Smooth muscle cell (in vitro differentiated cells): ENCODE data around the gene NFATC2. TPM values are rescaled to one million over a fixed set of nuclear protein-coding genes. Genes with fewer than 3 reads are reported as not detected.

Experiments
- DNase-seq: peaks from one replicate; lab custom pipeline; 2025; ENCODE audit not compliant: unreplicated experiment; lab: John Stamatoyannopoulos, UW
- H2AFZ ChIP-seq: fragments of 200-600 bp; sonication (generic); 2 replicates; pipeline ENCODE4 v1.6.0; 2016; ENCODE audit warnings: antibody characterized with exemption, low read depth, mild to moderate bottlenecking
- H3F3A ChIP-seq: fragments of 200-600 bp; sonication (generic); 2 replicates; pipeline ENCODE4 v1.6.0; 2017; ENCODE audit warnings: antibody characterized with exemption, low read depth
- H3K27ac ChIP-seq: fragments of 200-600 bp; sonication (generic); 2 replicates; pipeline ENCODE4 v1.5.1; 2016; ENCODE audit warnings: low read depth, mild to moderate bottlenecking
- H3K27me3 ChIP-seq: fragments of 200-600 bp; sonication (generic); 2 replicates; pipeline ENCODE4 v1.6.1; 2016; ENCODE audit warnings: low read depth, mild to moderate bottlenecking
- H3K36me3 ChIP-seq: fragments of 200-600 bp; sonication (generic); 2 replicates; pipeline ENCODE4 v1.5.1; 2016; ENCODE audit warnings: low read depth
- H3K4me1 ChIP-seq: fragments of 200-600 bp; sonication (generic); 2 replicates; pipeline ENCODE4 v1.5.1; 2016; ENCODE audit warnings: low read depth
- H3K4me2 ChIP-seq: fragments of 200-600 bp; sonication (generic); 2 replicates; pipeline ENCODE4 v1.6.0; 2016; ENCODE audit warnings: mild to moderate bottlenecking
- H3K4me3 ChIP-seq: fragments of 200-600 bp; sonication (generic); 2 replicates; pipeline ENCODE4 v1.5.1; 2016; ENCODE audit warnings: mild to moderate bottlenecking
- H3K79me2 ChIP-seq: fragments of 200-600 bp; sonication (generic); 2 replicates; pipeline ENCODE4 v1.6.0; 2016; ENCODE audit warnings: low read depth, mild to moderate bottlenecking
- H3K9ac ChIP-seq: fragments of 200-600 bp; sonication (generic); 2 replicates; pipeline ENCODE4 v1.6.0; 2016; ENCODE audit warnings: low read depth
- H3K9me3 ChIP-seq: fragments of 200-600 bp; sonication (generic); replicated peaks from 2 replicates; pipeline ENCODE4 v1.5.1; 2016; ENCODE audit warnings: low read depth
- H4K20me1 ChIP-seq: fragments of 200-600 bp; sonication (generic); 2 replicates; pipeline ENCODE4 v1.6.0; 2016; ENCODE audit warnings: low read depth
- CTCF ChIP-seq: fragments of 200-600 bp; sonication (generic); IDR thresholded peaks from 2 replicates; pipeline ENCODE4 v1.5.1; 2017; ENCODE audit warnings: borderline replicate concordance, mild to moderate bottlenecking, antibody characterized with exemption; ENCODE audit not compliant: insufficient read depth, poor library complexity, severe bottlenecking
- WGBS: methylation state at CpG from one replicate; pipeline ENCODE4 v1.1.7; 2016; ENCODE audit warnings: low lambda C conversion rate; 5-methylcytosine and 5-hydroxymethylcytosine counted together
- polyA plus RNA-seq: library from polyadenylated mRNA; unstranded; fragments of >200 nt; fragmentation: Nextera tagmentation; extraction: Ambion mirVana; gene quantifications from 2 replicates; pipeline ENCODE4 v1.2.1, GENCODE V29; 2016
- total RNA-seq: library from RNA; depleted of rRNA; stranded (reverse); fragments of >200 nt; gene quantifications from 2 replicates; pipeline ENCODE4 v1.2.3, GENCODE V29; 2014

The NFATC2 gene
- total and polyA plus RNA-seq, 2 experiments from 2014 or later: 5.8 to 8.4 TPM

DNA sequence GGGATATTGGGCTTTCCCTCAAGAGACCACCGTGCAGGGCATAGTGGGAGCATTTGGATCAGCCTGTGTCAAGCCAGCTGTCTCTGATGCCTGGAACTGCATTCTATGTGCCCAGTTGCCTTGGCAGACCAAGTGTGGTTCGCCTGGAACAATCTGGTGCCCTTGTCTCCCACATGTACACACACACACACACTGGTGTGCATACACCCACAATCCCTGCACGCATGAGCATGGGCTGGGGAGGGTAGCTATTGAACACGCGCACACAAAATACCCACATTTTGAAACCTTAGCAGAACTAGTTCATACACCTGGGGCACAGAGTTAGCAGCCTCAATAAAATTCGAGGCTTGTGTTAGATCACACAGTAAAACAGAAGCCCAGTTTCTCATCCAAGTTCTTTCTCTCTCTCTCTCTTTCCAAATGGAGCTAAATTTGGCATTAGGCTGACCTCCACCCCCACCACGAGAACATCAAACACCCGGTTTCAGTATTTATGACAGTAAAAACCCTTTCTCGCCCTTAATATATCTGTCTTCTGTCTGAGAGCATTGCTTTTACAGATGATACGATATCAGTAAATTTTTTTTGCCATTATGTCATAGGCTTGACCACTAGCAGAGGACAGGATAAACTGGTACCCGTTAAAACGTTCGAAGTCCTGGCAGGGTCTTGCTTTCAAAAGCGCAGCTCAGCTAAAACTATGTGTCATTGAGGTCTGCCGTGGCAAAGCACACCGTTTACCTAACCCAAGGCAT is 18.2 kb upstream of the NFATC2 start:
- Histone ChIP-seq H3K4me3 (peak overlapping the region; percentile 62), H3K79me2 (peaks cover 38% of the 10 kb centered on the region), H3K9ac (peak overlapping the region; percentile 99), H2AFZ (no peak overlapping the region), H3F3A (peaks cover 27% of the 10 kb centered on the region), H3K27me3 (no peaks in the 10 kb centered on the region), H3K27ac (peak overlapping the region; percentile 100), H4K20me1 (peaks cover 24% of the 10 kb centered on the region), H3K4me2 (peak overlapping the region; percentile 96), H3K4me1 (peaks cover 11% of the 10 kb centered on the region), H3K36me3 (no peaks in the 10 kb centered on the region), H3K9me3 (no peaks in the 10 kb centered on the region)
- TF ChIP-seq CTCF: no peak
- 32% methylated on average over 16 of the region's 16 CpGs for WGBS
- no peak for DNase-seq

- peaks cover 41% of the 10 kb centered on the region for H3K79me2 ChIP-seq
- peaks cover 10% of the 10 kb centered on the region for H3K4me1 ChIP-seq
- H3K4me3 ChIP-seq: peak overlapping the region; percentile 62
- no peak overlapping the region for H2AFZ ChIP-seq
- no peaks in the 10 kb centered on the region for H3K27me3 ChIP-seq
- DNase-seq: no peak
- H3K36me3 ChIP-seq: no peaks in the 10 kb centered on the region
- no peaks in the 10 kb centered on the region for H3K9me3 ChIP-seq
- peaks cover 24% of the 10 kb centered on the region for H4K20me1 ChIP-seq
- TF ChIP-seq CTCF: no peak
- H3K27ac ChIP-seq: peak overlapping the region; percentile 100
- 95% methylated on average over 1 of the region's 1 CpG for WGBS
- peaks cover 25% of the 10 kb centered on the region for H3F3A ChIP-seq
- peak overlapping the region; percentile 99 for H3K9ac ChIP-seq
- H3K4me2 ChIP-seq: peak overlapping the region; percentile 96
Observed at GRCh38 chr20:51560042-51560441, 17.5 kb upstream of the NFATC2 start.

DNA sequence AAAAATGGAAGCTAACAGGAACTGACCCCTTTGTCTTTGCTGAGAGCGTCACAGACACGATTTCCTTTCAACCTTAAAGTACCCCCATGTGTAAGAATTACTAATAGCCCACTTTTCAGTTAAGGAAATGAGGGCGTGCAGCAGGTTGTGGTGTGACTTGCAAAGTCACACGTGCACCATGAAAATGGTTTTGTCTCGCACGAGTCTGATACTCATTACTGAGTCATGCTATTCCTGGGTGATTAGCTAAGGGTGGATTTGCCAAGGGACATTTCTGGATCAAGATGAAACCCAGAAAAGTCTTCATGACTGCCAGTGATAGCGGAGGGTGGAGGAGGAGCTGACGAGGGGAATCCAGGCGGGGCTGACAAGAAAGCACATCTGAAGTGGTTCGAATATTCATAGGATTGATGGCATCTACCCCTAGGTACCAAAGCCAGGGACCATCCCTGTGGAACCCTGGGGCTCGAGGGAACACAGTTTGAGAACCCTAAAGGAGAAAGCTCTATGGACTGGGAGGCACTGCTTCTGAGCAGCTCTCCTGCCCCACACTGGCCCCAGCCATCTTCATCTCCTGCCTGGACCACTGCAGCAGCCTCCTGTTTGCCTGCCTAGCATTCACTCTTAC is 12.1 kb upstream of the NFATC2 start:
- Histone ChIP-seq H3F3A (peaks cover under 1% of the 10 kb centered on the region), H3K4me3 (no peak overlapping the region), H3K4me2 (no peak overlapping the region), H3K27me3 (no peaks in the 10 kb centered on the region), H3K27ac (peak overlapping the region; percentile 31), H3K9me3 (no peaks in the 10 kb centered on the region), H3K79me2 (peaks cover 54% of the 10 kb centered on the region), H3K36me3 (no peaks in the 10 kb centered on the region), H4K20me1 (peaks cover 11% of the 10 kb centered on the region), H3K9ac (no peak overlapping the region), H3K4me1 (no peaks in the 10 kb centered on the region), H2AFZ (no peak overlapping the region)
- 74% methylated on average over 11 of the region's 11 CpGs for WGBS
- no peak for DNase-seq
- no peak for TF ChIP-seq CTCF
